HG02610 (cell line): Measurements from ENCODE around the gene PLD4.
"Not testable (repeated sequence)": the region's sequence is repeated elsewhere in the genome, so short reads cannot be mapped to it uniquely, and the experiment has no call there.

Experiments
- ATAC-seq: cut with Tn5 transposase; IDR thresholded peaks from one replicate; pipeline ENCODE4 v1.9.1; 2021; ENCODE audit warnings: mild to moderate bottlenecking, moderate library complexity; ENCODE audit not compliant: unreplicated experiment

PLD4 gene

DNA sequence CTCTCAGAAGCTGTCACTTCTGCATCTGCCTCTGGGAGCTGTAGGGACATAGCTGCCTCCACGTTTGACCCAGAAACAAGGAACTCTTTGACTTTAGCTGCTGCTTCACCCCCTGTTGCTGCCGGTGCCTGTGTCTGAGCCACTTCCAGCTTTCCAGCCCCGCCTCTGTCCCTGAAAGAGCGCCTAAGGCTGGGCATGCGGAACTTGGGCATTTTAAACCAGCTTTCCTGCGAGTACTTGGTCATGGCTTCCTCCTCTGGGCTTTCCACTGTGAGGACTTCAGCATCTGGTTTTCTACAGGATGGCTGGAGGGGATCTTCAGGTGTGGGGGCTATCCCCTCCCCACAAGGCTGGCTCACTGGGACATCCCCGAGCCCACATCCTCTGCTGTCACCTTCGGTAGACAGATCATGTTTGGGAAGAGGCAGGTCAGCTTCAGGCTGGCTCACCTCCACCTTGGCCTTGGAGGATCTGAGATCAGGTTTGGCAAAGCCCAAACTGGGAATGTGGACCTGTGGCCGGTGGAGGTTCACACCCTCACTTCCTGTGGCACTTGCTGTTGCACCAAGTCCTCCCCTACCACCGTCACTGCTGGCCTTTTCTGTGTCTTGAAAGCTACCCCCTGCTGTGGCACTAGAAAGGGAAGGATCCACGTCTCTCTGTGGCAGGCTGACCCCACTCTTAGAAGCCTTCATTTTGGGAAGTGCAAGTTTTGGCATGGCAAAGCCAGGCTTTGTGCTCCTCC is 15.2 kb downstream of the PLD4 start:
- no peak for ATAC-seq

DNA sequence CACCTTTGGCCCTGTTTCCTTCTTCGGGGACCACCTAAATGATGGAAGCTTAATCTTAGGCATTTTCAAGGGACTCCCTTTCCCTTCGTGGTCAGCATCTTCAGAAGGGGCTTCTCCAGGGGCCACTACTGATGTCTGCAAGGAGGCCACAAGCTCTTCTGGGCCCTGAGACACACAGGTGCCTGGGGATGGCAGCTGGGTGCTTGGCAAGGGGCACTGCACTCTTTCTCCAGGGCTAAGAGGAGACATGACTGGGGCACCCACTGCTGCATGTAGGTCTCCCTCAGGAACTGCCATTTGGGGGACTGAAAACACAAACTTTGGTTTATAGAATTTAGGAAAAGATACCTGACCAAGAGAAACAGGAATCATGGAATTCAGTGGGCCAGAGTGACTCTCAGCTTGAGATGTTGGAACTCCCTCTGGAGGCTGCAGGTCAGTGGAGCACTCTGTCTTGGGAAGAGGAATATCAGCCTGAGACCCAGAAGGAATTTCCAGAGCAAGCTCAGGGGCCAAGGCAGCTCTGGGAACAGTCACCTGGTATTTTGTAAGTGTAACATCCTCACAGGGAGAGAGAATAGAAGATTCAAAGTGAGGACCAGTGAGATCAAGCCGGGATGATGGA is 16.0 kb downstream of the PLD4 start:
- no peak for ATAC-seq

DNA sequence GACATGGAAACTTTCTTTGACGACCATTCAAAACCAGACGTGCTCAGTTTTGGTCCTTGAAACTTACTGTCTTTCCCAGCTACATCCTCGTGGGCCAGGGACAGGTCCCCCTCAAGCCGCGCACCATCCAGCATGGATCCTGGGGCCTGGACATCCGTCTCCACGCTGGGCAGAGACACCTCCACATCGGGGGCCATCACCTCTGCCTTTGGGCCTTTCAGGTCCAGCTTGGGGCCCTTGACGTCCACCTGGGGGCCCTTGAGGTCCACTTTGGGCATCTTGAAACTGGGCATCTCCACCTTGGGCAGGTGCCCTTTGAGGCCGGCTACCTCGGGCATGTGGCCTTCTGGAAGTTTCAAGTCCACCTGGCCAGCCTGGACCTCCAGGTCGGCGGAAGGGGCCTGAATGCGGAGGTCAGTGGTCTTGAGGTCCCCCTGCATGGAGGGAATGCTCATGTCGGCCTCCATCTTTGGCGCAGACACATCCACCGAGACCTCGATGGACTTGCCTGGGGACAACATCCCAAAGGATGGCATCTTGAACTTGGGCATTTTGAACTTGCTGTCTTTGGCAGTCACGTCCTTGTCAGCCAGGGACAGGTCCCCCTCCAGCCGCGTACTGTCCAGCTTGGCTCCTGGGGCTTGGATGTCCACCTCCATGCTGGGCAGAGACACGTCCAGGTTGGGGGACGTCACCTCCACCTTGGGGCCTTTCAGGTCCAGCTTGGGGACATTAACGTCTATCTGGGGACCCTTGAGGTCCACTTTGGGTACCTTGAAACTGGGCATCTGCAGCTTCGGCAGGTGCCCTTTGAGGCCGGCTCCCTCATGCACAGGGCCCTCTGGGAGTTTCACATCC is 17.1 kb downstream of the PLD4 start:
- no peak for ATAC-seq

DNA sequence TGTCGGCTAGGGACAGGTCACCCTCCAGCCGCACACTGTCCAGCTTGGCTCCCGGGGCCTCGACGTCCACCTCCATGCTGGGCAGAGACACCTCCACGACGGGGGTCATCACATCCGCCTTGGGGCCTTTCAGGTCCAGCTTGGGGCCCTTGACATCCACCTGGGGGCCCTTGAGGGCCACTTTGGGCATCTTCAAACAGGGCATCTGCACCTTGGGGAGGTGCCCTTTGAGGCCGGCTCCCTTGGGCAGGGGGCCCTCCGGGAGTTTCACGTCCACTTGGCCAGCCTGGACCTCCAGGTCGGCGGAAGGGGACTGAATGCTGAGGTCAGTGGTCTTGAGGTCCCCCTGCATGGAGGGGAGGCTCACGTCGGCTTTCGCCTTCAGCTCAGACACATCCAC is 17.9 kb downstream of the PLD4 start:
- ATAC-seq, result no peak

DNA sequence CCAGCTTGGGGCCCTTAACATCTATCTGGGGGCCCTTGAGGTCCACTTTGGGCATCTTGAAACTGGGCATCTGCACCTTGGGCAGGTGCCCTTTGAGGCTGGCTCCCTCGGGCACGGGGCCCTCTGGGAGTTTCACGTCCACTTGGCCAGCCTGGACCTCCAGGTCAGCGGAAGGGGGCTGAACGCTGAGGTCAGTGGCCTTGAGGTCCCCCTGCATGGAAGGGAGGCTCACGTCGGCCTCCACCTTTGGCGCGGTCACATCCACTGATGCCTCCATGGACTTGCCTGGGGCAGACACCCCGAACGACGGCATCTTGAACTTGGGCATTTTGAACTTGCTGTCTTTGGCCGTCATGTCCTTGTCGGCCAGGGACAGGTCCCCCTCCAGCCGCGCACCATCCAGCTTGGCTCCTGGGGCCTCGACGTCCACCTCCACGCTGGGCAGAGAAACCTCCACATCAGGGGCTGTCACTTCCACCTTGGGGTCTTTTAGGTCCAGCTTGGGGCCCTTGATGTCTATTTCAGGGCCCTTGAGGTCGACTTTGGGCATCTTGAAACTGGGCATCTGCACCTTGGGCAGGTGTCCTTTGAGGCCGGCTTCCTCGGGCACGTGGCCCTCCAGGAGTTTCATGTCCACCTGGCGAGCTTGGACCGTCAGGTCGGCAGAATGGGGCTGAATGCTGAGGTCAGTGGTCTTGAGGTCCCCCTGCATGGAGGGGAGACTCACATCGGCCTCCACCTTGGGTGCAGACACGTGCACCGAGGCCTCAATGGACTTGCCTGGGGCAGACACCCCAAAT is 18.7 kb downstream of the PLD4 start:
- ATAC-seq, result not testable (repeated sequence)

DNA sequence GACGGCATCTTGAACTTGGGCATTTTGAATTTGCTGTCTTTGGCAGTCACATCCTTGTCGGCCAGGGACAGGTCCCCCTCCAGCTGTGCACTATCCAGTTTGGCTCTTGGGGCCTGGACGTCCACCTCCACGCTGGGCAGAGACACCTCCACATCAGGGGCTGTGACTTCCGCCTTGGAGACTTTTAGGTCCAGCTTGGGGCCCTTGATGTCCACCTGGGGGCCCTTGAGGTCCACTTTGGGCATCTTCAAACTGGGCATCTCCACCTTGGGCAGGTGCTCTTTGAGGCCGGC is 19.3 kb downstream of the PLD4 start:
- not testable (repeated sequence) for ATAC-seq

DNA sequence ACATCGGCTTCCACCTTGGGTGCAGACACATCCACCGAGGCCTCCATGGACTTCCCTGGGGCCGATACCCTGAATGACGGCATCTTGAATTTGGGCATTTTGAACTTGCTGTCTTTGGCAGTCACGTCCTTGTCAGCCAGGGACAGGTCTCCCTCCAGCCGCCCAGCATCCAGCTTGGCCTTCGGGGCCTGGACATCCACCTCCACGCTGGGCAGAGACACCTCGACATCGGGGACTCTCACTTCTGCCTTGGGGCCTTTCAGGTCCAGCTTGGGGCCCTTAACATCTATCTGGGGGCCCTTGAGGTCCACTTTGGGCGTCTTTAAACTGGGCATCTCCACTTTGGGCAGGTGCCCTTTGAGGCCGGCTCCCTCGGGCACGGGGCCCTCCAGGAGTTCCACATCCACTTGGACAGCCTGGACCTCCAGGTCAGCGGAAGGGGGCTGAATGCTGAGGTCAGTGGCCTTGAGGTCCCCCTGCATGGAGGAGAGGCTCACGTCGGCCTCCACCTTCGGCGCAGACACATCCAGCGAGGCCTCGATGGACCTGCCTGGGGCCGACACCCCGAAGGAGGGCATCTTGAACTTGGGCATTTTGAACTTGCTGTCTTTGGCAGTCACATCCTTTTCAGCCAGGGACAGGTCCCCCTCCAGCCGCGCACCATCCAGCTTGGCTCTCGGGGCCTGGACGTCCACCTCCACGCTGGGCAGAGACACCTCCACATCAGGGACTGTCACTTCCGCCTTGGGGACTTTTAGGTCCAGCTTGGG is 19.9 kb downstream of the PLD4 start:
- not testable (repeated sequence) for ATAC-seq

DNA sequence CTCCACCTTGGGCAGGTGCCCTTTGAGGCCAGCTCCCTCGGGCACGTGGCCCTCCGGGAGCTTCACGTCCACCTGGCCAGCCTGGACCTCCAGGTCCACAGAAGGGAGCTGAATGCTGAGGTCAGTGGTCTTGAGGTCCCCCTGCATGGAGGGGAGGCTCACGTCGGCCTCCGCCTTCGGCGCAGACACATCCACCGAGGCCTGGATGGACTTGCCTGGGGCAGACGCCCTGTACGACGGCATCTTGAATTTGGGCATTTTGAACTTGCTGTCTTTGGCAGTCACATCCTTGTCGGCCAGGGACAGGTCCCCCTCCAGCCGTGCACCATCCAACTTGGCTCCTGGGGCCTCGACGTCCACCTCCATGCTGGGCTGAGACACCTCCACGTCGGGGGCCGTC is 20.6 kb downstream of the PLD4 start:
- not testable (repeated sequence) for ATAC-seq

DNA sequence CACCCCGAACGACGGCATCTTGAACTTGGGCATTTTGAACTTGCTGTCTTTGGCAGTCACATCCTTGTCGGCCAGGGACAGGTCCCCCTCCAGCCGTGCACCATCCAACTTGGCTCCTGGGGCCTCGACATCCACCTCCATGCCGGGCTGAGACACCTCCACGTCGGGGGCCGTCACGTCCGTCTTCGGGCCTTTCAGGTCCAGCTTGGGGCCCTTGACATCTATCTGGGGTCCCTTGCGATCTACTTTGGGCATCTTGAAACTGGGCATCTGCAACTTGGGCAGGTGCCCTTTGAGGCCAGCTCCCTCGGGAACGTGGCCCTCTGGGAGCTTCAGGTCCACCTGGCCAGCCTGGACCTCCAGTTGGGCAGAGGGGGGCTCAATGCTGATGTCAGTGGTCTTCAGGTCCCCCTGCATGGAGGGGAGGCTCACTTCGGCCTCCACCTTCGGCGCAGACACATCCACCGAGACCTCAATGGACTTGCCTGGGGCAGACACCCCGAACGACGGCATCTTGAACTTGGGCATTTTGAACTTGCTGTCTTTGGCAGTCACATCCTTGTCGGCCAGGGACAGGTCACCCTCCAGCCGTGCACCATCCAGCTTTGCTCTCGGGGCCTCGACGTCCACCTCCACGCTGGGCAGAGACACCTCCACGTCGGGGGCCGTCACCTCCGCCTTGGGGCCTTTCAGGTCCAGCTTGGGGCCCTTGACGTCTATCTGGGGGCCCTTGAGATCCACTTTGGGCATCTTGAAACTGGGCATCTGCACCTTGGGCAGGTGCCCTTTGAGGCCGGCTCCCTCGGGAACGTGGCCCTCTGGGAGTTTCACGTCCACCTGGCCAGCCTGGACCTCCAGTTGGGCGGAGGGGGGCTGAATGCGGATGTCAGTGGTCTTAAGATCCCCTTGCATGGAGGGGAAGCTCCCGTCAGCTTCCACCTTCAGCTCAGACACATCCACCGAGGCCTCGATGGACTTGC is 21.6 kb downstream of the PLD4 start:
- ATAC-seq, result not testable (repeated sequence)

DNA sequence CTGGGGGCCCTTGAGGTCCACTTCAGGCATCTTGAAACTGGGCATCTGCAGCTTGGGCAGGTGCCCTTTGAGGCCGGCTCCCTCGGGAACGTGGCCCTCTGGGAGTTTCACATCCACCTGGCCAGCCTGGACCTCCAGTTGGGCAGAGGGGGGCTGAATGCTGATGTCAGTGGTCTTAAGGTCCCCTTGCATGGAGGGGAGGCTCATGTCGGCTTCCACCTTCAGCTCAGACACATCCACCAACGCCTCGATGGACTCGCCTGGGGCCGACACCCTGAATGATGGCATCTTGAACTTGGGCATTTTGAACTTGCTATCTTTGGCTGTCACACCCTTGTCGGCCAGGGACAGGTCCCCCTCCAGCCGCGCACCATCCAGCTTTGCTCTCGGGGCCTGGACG is 22.5 kb downstream of the PLD4 start:
- ATAC-seq, result not testable (repeated sequence)

DNA sequence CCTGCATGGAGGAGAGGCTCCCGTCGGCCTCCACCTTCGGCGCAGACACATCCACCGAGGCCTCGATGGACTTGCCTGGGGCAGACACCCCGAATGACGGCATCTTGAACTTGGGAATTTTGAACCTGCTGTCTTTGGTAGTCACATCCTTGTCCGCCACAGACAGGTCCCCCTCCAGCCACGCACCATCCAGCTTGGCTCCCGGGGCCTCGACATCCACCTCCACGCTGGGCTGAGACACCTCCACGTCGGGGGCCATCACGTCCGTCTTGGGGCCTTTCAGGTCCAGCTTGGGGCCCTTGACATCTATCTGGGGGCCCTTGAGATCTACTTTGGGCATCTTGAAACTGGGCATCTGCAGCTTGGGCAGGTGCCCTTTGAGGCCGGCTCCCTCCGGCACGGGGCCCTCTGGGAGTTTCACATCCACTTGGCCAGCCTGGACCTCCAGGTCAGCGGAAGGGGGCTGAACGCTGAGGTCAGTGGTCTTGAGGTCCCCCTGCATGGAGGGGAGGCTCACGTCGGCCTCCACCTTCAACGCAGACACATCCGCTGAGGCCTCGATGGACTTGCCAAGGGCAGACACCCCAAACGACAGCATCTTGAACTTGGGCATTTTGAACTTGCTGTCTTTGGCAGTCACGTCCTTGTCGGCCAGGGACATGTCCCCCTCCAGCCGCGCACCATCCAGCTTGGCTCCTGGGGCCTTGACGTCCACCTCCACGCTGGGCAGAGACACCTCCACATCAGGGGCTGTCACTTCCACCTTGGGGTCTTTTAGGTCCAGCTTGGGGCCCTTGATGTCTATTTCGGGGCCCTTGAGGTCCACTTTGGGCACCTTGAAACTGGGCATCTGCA is 23.4 kb downstream of the PLD4 start:
- ATAC-seq, result not testable (repeated sequence)

DNA sequence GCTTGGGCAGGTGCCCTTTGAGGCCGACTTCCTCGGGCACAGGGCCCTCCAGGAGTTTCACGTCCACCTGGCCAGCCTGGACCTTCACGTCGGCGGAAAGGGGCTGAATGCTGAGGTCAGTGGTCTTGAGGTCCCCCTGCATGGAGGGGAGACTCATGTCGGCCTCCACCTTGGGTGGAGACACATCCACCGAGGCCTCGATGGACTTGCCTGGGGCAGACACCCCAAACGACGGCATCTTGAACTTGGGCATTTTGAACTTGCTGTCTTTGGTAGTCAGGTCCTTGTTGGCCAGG is 24.0 kb downstream of the PLD4 start:
- ATAC-seq, result no peak

DNA sequence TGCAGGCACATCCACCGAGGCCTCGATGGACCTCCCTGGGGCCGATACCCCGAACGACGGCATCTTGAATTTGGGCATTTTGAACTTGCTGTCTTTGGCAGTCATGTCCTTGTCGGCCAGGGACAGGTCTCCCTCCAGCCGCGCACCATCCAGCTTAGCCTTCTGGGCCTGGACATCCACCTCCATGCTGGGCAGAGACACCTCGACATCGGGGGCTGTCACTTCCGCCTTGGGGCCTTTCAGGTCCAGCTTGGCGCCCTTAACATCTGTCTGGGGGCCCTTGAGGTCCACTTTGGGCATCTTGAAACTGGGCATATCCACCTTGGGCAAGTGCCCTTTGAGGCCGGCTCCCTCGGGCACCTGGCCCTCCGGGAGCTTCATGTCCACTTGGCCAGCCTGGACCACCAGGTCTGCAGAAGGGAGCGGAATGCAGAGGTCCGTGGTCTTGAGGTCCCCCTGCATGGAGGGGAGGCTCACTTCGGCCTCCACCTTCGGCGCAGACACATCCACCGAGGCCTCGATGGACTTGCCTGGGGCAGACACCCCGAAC is 24.8 kb downstream of the PLD4 start:
- not testable (repeated sequence) for ATAC-seq

DNA sequence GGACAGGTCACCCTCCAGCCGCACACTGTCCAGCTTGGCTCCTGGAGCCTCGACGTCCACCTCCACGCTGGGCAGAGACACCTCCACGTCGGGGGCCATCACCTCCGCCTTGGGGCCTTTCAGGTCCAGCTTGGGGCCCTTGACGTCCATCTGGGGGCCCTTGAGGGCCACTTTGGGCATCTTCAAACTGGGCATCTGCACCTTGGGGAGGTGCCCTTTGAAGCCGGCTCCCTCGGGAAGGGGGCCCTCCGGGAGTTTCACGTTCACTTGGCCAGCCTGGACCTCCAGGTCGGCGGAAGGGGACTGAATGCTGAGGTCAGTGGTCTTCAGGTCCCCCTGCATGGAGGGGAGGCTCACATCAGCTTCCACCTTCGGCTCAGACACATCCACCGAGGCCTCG is 25.3 kb downstream of the PLD4 start:
- no peak for ATAC-seq

DNA sequence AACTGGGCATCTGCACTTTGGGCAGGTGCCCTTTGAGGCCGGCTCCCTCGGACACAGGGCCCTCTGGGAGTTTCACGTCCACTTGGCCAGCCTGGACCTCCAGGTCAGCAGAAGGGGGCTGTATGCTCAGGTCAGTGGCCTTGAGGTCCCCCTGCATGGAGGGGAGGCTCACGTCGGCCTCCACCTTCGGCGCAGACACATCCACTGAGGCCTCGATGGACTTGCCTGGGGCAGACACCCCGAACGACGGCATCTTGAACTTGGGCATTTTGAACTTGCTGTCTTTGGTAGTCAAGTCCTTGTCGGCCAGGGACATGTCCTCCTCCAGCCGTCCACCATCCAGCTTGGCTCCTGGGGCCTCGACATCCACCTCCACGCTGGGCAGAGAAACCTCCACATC is 26.0 kb downstream of the PLD4 start:
- ATAC-seq, result not testable (repeated sequence)

DNA sequence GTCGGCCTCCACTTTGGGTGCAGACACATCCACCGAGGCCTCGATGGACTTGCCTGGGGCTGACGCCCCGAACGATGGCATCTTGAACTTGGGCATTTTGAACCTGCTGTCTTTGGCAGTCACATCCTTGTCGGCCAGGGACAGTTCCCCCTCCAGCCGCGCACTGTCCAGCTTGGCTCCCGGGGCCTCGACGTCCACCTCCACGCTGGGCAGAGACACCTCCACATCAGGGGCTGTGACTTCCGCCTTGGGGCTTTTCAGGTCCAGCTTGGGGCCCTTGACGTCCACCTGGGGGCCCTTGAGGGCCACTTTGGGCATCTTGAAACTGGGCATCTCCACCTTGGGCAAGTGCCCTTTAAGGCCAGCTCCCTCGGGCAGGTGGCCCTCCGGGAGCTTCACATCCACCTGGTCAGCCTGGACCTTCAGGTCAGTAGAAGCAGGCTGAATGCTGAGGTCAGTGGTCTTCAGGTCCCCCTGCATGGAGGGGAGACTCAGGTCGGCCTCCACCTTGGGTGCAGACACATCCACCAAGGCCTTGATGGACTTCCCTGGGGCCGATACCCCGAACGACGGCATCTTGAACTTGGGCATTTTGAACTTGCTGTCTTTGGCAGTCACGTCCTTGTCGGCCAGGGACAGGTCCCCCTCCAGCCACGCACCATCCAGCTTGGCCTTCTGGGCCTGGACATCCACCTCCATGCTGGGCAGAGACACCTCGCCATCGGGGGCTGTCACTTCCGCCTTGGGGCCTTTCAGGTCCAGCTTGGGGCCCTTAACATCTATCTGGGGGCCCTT is 27.4 kb downstream of the PLD4 start:
- not testable (repeated sequence) for ATAC-seq

DNA sequence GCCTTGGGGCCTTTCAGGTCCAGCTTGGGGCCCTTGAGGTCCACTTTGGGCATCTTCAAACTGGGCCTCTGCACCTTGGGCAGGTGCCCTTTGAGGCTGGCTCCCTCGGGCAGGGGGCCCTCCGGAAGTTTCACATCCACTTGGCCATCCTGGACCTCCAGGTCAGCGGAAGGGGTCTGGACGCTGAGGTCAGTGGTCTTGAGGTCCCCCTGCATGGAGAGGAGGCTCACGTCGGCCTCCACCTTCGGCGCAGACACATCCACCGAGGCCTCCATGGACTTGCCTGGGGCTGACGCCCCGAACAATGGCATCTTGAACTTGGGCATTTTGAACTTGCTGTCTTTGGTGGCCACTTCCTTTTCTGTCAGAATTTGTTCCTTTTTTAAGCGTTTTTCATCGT is 28.4 kb downstream of the PLD4 start:
- no peak for ATAC-seq
